Suprapubic skin (tissue), 4 donors: ENCODE data around the gene RAB6B. TPM values are rescaled to one million over a fixed set of nuclear protein-coding genes. Genes with fewer than 3 reads are reported as not detected.

Experiments used
- DNase-seq, 2 donors: peaks; one replicate each; pipeline ENCODE4 v3.0.0-alpha.2; 2019; ENCODE audit warnings: low spot score in 2 of 2
- H3K27ac ChIP-seq: fragments of 200-600 bp; sonication (generic); one replicate; pipeline ENCODE4 v1.5.1; 2019
- H3K27me3 ChIP-seq: fragments of 200-600 bp; sonication (generic); one replicate; pipeline ENCODE4 v1.5.1; 2019
- H3K36me3 ChIP-seq: fragments of 200-600 bp; sonication (generic); one replicate; pipeline ENCODE4 v1.5.1; 2019
- H3K4me1 ChIP-seq: fragments of 200-600 bp; sonication (generic); one replicate; pipeline ENCODE4 v1.5.1; 2019
- H3K4me3 ChIP-seq: fragments of 200-600 bp; sonication (generic); one replicate; pipeline ENCODE4 v1.5.1; 2019; ENCODE audit warnings: mild to moderate bottlenecking
- H3K9me3 ChIP-seq: fragments of 200-600 bp; sonication (generic); one replicate; pipeline ENCODE4 v1.5.1; 2019
- EP300 ChIP-seq: sonication (generic); formaldehyde crosslinking; IDR thresholded peaks from one replicate; pipeline ENCODE4 v1.6.1; 2017; ENCODE audit warnings: antibody characterized with exemption
- POLR2A ChIP-seq, 2 donors: fragments of 450-650 bp; IDR thresholded peaks; one replicate each; pipeline ENCODE4 v1.6.1; 2017; ENCODE audit warnings: antibody characterized with exemption in 2 of 2, mild to moderate bottlenecking in 2 of 2, moderate library complexity in 2 of 2
- POLR2AphosphoS5 ChIP-seq, 3 donors: sonication (generic); formaldehyde crosslinking; IDR thresholded peaks; one replicate each; pipeline ENCODE4 v1.6.1; 2017; ENCODE audit warnings: antibody characterized with exemption in 3 of 3
- WGBS: methylation state at CpG from one replicate; pipeline ENCODE4 v1.1.5; 2018; 5-methylcytosine and 5-hydroxymethylcytosine counted together
- total RNA-seq, 4 donors: library from RNA; depleted of rRNA; stranded (reverse); fragments of >200 nt; gene quantifications; one replicate each; pipeline ENCODE4 v1.1.0, GENCODE V29; 2016
- TF ChIP-seq, protein P1 (sequence below), 2 donors: fragments of 200-600 bp in 1 of 2; fragments of 450-650 bp in 1 of 2; sonication (generic) in 1 of 2; IDR thresholded peaks; one replicate each; pipeline ENCODE4 v1.5.1; 2016 to 2019; ENCODE audit warnings: antibody characterized with exemption in 2 of 2, mild to moderate bottlenecking in 1 of 2, moderate library complexity in 1 of 2

Gene RAB6B
- 1 to 10 TPM in 1 of 4 donors, under 1 TPM in 3; 0.34 to 1.3 (median 0.83) TPM for total RNA-seq

DNA sequence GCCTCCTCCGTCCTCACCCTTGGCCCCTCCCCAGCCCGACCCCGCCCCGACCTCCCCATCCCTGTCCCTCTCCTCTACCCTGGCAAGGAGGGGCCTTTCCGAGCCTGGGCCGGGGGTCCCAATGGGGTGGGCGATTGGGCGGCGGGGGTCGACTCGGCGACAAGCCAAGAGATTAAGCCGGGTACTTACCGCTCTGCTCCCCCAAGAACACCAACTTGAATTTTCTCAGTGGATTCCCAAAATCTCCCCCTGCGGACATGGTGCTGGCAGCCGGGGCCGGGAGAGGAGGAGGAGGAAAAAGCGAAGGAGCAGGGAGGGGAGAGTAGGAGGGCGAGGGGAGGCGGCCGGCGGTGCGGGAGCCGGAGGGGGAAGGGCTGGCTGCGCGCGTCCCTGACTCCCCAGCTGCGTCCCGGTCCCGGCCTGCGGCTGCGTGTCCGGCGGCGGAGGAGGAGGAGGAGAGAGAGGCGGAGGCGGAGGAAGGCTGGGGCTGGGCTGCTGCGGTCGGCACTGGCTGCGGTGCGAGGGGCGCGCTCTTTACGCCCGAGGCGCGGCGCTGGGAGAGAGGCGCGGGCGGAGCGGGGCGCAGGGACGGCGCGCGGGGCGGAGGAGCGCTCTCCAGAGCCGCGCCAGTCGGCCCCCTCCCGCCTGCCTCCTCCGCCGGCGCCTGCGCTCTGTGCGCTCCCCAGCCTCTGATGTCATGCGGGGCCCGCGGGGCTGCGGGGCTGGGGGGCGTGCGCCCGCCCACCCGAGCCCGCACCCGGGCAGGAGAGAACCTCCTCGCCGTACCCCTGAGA, at the start of gene RAB6B:
RAB6B (minus strand) TSS at position 675 of the 794 bp plus-strand sequence; CDS start at position 259, 416 bp downstream.
- Histone ChIP-seq H3K27ac (no peak within 1 kb of the TSS), H3K36me3 (no peaks in the 10 kb centered on the region), H3K9me3 (no peaks in the 10 kb centered on the region), H3K4me3 (peak within 1 kb of the TSS; percentile 83), H3K27me3 (peaks cover 26% of the 10 kb centered on the region), H3K4me1 (peaks cover 17% of the 10 kb centered on the region)
- no peak for DNase-seq
- TF ChIP-seq POLR2AphosphoS5 (IDR thresholded peaks at IDR 0.05) (no peak), POLR2A (IDR thresholded peaks at IDR 0.05) (no peak), EP300 (no peak)
- TF ChIP-seq, protein P1, sequence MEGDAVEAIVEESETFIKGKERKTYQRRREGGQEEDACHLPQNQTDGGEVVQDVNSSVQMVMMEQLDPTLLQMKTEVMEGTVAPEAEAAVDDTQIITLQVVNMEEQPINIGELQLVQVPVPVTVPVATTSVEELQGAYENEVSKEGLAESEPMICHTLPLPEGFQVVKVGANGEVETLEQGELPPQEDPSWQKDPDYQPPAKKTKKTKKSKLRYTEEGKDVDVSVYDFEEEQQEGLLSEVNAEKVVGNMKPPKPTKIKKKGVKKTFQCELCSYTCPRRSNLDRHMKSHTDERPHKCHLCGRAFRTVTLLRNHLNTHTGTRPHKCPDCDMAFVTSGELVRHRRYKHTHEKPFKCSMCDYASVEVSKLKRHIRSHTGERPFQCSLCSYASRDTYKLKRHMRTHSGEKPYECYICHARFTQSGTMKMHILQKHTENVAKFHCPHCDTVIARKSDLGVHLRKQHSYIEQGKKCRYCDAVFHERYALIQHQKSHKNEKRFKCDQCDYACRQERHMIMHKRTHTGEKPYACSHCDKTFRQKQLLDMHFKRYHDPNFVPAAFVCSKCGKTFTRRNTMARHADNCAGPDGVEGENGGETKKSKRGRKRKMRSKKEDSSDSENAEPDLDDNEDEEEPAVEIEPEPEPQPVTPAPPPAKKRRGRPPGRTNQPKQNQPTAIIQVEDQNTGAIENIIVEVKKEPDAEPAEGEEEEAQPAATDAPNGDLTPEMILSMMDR (IDR thresholded peaks at IDR 0.05): no peak
- under 1% methylated on average over 61 of the region's 80 CpGs for WGBS

DNA sequence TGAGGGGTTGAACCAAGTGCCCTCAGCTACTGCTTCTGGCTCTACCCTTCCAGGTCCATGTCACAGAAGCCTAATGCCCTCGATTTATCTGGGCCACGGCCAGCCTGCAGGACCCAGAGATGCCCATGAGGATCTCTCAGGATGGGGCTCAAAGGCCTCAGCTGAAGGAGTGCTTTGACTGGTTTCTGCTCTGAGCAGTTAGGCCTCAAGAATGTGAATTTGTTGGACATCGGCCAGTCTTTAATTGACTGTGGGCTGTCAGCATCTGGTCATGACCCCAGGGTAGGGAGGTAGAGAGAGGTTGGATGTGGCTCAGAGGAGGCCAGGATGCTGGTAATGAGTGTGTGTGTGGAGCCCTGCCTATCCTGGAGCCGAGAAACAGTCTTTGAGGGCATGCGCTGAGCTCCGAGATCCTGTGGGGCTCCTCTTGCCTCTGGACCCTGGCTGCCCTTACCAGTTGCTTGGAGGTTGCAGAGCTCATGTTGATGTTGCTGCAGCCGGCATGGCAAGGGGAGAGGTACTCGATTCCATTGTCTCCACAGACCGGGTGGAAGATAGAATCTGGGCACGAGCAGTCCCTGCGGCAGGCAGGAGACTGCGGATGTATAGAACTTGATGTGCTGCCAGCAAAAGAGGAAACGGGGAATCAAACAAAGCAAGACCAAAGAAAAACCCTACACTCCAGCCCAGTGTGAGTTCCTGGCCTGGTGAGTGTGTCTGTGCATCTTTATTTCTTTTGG, 49.1 kb upstream of the RAB6B start:
- DNase-seq: peak; percentile 63 to 65
- peak in 1 of 3 donors; percentile 65 for TF ChIP-seq POLR2AphosphoS5 (IDR thresholded peaks at IDR 0.05)
- no peak for TF ChIP-seq POLR2A (IDR thresholded peaks at IDR 0.05)
- H3K4me1 ChIP-seq: peaks cover 69% of the 10 kb centered on the region
- H3K36me3 ChIP-seq: no peaks in the 10 kb centered on the region
- no peaks in the 10 kb centered on the region for H3K9me3 ChIP-seq
- H3K27ac ChIP-seq: peak overlapping the region; percentile 79
- H3K27me3 ChIP-seq: no peaks in the 10 kb centered on the region
- WGBS: 46% methylated on average over 13 of the region's 13 CpGs
- H3K4me3 ChIP-seq: no peak overlapping the region

DNA sequence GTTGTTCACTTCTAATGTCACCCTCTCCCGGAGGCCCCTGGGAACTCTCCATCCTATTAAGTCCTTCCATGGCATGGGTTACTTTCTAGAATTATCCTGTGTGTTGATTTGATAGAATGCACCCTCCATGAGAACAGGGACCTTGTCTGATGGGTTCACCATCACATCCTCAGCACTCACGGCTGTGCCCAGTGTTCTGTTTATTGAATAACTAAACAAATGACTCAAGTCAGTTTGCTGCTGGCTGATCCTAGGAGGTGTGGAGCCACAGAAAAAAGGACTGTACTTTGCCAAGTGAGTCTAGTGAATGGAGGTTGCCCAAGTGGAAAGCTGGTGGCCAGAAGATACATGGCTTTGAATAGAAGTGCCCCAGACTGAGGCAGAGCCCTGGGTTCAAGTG, 48.5 kb upstream of the RAB6B start:
- no peaks in the 10 kb centered on the region for H3K36me3 ChIP-seq
- WGBS: 54% methylated on average over 2 of the region's 2 CpGs
- H3K27ac ChIP-seq: peak overlapping the region; percentile 79
- H3K4me3 ChIP-seq: no peak overlapping the region
- no peaks in the 10 kb centered on the region for H3K9me3 ChIP-seq
- H3K27me3 ChIP-seq: no peaks in the 10 kb centered on the region
- TF ChIP-seq POLR2A (IDR thresholded peaks at IDR 0.05) (no peak), EP300 (no peak), POLR2AphosphoS5 (IDR thresholded peaks at IDR 0.05) (no peak)
- TF ChIP-seq, protein P1 (IDR thresholded peaks at IDR 0.05): no peak
- peaks cover 64% of the 10 kb centered on the region for H3K4me1 ChIP-seq
- peak; percentile 24 to 36 for DNase-seq

DNA sequence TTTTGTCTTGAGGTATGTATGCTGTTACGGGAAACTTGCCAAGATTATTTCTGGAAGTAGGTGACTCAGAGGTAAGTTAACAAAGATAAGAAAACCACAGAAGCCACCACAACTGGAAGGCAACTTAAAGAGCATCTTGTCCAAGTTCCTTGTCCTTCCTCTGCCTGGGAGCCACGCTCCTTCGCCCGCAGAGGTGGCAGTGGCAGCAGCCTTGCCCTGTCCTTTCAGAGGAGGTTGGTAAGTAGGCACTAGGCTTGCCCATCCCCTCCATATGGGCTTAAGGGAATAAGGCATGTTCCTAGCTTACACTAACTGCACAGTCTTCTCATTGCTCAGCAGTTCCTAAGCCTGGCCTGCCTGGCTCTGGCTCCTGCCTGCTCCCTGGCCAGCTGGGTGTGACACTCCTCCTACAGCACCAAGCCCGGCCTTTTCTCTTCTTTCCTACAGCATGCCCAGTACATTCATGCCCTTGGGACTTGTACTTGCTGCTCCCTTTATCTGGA, 48.0 kb upstream of the RAB6B start:
- Histone ChIP-seq H3K27ac (peak overlapping the region; percentile 79), H3K27me3 (no peaks in the 10 kb centered on the region), H3K4me1 (peaks cover 59% of the 10 kb centered on the region), H3K9me3 (no peaks in the 10 kb centered on the region), H3K4me3 (no peak overlapping the region), H3K36me3 (no peaks in the 10 kb centered on the region)
- TF ChIP-seq POLR2A (IDR thresholded peaks at IDR 0.05) (no peak), EP300 (no peak), POLR2AphosphoS5 (IDR thresholded peaks at IDR 0.05) (no peak)
- TF ChIP-seq, protein P1 (IDR thresholded peaks at IDR 0.05): no peak
- WGBS: 47% methylated on average over 5 of the region's 5 CpGs
- peak; percentile 36 to 69 for DNase-seq

DNA sequence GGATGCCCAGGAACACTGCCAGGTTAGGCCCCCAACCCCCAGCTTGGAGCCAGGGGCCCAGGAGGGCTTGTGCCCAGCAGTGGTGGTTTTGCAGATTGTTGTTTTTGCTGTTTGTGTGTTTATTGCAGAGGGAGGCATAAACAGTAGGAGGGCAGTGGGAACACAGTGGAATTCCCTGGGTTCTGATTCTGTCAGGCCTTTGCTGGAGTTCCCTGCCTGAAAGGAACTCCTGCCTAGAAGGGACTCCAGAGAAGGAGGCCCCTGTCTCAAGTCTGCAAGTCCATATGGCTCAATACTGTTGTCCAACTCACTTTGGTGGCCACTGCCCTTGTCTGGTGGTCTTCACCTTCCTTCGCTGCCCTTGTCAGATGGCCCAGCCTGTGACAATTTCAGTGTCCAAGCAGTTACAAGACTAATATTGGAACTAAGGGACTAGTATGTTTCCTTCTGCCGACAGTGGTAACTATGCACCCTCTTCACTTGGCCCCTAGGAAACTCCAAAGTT, 47.4 kb upstream of the RAB6B start:
- Histone ChIP-seq H3K4me3 (no peak overlapping the region), H3K27me3 (no peaks in the 10 kb centered on the region), H3K36me3 (no peaks in the 10 kb centered on the region), H3K4me1 (peaks cover 55% of the 10 kb centered on the region), H3K9me3 (no peaks in the 10 kb centered on the region), H3K27ac (peak overlapping the region; percentile 79)
- WGBS: 82% methylated on average over 2 of the region's 2 CpGs
- TF ChIP-seq EP300 (no peak), POLR2AphosphoS5 (IDR thresholded peaks at IDR 0.05) (no peak)
- TF ChIP-seq, protein P1 (IDR thresholded peaks at IDR 0.05): no peak
- peak in 1 of 2 donors; percentile 44 for DNase-seq
